Measurements from ENCODE around the gene HSP90B1.

The HSP90B1 gene

GRCh38 chr12:103897316-103897715 is 32.9 kb upstream of the HSP90B1 start:
- DNase-seq (ENCODE audit: low spot score) = no peak
- TF ChIP-seq CTCF (IDR thresholded peaks at IDR 0.05; ENCODE audit: extremely low read depth, missing control alignments) = no peak

- DNase-seq (ENCODE audit: low spot score) = no peak
- TF ChIP-seq CTCF (IDR thresholded peaks at IDR 0.05; ENCODE audit: extremely low read depth, missing control alignments) = no peak
These were observed 28.6 kb upstream of the HSP90B1 start for GRCh38 chr12:103901518-103902173.

GRCh38 chr12:103903993-103904392 is 26.2 kb upstream of the HSP90B1 start:
- TF ChIP-seq CTCF (IDR thresholded peaks at IDR 0.05; ENCODE audit: extremely low read depth, missing control alignments) = no peak
- DNase-seq (ENCODE audit: low spot score) = no peak

DNA sequence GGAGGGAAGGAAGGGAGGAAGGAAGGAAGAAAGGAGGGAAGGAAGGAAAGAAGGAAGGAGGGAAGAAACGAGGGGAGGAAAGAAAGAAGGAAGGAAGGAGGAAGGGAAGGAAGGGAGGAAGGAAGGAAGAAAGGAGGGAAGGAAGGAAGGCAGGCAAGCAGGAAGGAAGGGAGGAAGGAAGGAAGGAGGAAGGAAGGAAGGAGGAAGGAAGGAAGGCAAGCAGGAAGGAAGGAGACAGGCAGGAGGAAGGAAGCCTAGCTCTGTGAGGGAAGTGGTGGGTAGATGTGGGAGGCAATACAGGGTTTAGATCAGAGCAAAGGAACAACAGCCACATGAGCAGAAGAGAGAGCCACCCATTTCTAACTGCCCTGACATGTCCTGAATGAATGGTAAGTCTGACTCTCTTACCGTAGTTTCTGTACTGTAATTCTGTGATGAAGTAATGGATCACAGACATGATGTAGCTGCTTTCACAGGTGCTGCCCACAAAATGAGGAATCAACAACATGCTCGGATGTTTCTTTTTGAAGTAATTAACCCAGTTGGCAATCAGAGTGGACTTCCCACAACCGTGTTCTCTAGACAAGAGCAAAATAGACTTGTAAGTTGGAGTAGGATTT is 24.4 kb upstream of the HSP90B1 start:
- no peak for TF ChIP-seq CTCF (IDR thresholded peaks at IDR 0.05; ENCODE audit: extremely low read depth, missing control alignments)
- DNase-seq (ENCODE audit: low spot score) = no peak

DNA sequence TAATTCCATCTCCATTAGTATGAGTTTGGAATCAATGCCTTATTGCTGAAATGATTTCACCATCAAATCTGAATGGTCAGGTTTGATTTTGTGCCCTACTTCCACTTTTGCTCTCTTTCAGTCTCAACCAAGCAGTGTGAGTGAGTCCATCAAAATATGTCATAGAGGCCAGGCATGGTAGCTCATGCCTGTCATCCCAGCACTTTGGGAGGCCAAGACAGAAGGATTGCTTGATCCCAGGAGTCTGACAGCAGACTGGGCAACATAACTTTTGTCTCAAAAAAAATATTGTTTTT is 22.0 kb upstream of the HSP90B1 start:
- DNase-seq (ENCODE audit: low spot score) = no peak
- TF ChIP-seq CTCF (IDR thresholded peaks at IDR 0.05; ENCODE audit: extremely low read depth, missing control alignments) = no peak

DNA sequence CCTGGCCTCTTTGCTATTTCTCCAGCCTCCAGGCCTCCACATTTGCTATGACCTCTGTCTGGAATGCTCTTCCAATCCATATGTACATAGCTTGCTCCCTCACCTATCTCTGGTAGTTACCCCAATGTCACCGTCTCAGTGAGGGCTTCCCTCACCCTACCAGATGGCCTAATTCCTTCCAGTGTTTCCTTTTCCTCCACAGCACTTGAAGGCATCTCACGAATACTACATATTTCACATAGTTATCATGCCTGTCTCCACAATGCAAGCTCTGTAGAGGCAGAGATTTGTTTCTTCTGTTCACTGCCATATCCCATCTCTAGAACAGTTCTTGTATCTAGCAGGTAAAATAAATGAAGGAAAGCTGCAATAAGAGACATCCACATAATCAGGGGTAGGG is 21.3 kb upstream of the HSP90B1 start:
- no peak for TF ChIP-seq CTCF (IDR thresholded peaks at IDR 0.05; ENCODE audit: extremely low read depth, missing control alignments)
- no peak for DNase-seq (ENCODE audit: low spot score)

GRCh38 chr12:103909811-103910210 is 20.4 kb upstream of the HSP90B1 start:
- DNase-seq (ENCODE audit: low spot score) = no peak
- TF ChIP-seq CTCF (IDR thresholded peaks at IDR 0.05; ENCODE audit: extremely low read depth, missing control alignments) = no peak

Data from GM20000 (cell line).